Frontal cortex (tissue), 4 donors: ENCODE data around the gene TRIOBP. TPM values are rescaled to one million over a fixed set of nuclear protein-coding genes. Genes with fewer than 3 reads are reported as not detected.
"Not testable (repeated sequence)": the region's sequence is repeated elsewhere in the genome, so short reads cannot be mapped to it uniquely, and the experiment has no call there.

Experiments used
- DNase-seq, 2 donors: peaks; one replicate each; pipeline ENCODE4 v3.0.0; 2012; ENCODE audit warnings: low spot score in 2 of 2
- FAIRE-seq: peaks from 2 replicates; lab custom pipeline; 2012; peaks lifted over from hg19 to GRCh38; lab: Jason Lieb, UNC
- total RNA-seq: library from RNA; depleted of rRNA; stranded (reverse); fragments of >200 nt; gene quantifications from one replicate; pipeline ENCODE4 v1.2.3, GENCODE V29; 2014
- donor health status: control.
- donor health status: control.
- donor health status: control.

The TRIOBP gene
- total RNA-seq, 1 donor from 2014 or later, result 10.6 TPM

DNA sequence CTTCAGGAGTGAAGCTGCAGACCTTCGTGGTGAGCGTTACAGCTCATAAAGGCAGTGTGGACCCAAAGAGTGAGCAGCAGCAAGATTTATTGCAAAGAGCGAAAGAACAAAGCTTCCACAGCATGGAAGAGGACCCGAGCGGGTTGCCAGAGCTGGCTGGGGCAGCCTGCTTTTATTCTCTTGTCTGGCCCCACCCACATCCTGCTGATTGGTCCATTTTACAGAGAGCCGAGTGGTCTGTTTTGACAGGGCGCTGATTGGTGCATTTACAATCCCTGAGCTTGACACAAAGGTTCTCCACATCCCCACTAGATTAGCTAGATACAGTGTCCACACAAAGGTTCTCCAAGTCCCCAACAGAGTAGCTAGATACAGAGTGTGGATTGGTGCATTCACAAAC is 20.4 kb downstream of the TRIOBP start:
- not testable (repeated sequence) for DNase-seq, FAIRE-seq

DNA sequence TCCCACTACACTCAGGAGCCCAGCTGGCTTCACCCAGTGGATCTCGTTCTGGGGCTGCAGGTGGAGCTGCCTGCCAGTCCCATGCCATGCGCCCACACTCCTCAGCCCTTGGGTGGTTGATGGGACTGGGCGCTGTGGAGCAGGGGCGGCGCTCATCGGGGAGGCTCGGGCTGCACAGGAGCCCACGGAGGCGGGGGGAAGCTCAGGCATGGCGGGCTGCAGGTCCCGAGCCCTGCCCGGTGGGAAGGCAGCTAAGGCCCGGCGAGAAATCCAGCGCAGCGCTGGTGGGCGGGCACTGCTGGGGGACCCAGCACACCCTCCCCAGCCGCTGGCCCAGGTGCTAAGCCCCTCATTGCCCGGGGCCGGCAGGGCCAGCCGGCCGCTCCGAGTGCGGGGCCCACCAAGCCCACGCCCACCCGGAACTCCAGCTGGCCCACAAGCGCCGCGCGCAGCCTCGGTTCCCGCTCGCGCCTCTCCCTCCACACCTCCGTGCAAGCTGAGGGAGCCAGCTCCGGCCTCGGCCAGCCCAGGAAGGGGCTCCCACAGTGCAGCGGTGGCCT is 21.0 kb downstream of the TRIOBP start:
- not testable (repeated sequence) for DNase-seq, FAIRE-seq

DNA sequence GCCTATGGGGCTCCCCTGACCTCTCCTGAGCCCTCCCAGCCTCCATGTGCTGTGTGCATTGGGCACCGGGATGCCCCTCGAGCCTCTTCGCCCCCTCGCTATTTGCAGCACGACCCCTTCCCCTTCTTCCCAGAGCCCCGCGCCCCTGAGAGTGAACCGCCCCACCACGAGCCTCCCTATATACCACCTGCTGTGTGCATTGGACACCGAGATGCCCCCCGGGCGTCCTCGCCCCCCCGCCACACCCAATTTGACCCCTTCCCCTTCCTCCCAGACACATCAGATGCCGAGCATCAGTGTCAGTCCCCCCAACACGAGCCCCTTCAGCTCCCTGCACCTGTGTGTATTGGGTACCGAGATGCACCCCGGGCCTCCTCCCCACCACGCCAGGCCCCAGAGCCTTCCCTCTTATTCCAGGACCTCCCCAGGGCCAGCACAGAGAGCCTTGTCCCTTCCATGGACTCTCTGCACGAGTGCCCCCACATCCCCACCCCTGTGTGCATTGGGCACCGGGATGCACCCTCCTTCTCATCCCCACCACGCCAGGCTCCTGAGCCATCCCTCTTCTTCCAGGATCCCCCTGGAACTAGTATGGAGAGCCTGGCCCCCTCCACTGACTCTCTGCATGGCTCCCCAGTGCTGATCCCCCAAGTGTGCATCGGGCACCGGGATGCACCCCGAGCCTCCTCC is 28.8 kb downstream of the TRIOBP start:
- FAIRE-seq (no peak), DNase-seq (no peak)

DNA sequence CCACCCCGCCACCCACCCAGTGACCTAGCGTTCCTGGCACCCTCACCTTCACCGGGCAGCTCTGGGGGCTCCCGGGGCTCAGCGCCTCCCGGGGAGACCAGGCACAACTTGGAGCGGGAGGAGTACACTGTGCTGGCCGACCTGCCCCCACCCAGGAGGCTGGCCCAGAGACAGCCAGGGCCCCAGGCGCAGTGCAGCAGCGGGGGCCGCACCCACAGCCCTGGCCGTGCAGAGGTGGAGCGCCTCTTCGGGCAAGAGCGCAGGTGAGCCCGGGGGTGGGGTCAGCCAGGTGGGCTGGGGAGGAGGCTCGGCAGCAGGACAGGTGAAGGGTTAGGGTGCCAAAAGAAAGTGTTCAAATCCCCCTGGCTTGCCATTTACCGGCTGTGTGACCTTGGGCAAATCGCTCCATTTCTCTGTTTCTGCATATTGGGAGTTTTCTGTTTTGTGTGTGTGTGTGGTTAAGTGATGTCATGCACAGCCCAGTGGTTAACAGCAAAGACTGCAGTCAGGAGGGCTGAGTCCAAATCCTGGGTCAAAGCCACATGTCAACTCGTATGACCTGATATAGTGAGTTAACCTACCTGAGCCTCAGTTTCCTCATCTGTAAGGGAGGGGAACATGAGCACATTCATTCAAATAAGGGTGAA is 29.5 kb downstream of the TRIOBP start:
- DNase-seq, result no peak
- no peak for FAIRE-seq

DNA sequence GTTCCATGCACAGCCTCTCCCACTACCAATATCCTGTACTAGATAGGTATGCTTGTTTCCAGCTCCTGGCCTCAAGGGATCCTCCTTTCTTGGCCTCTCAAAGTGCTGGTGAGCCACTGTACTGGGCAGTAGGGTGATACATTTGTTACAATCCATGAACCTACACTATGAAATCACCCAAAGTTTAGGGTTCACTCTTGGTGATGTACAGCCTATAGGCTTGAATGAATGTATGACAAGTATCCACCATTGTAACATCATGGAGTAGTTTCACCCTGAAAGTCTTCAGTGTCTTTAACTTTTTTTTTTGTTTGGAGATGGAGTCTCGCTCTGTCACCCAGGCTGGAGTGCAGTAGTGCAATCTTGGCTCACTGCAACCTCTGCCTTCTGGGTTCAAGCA is 31.8 kb downstream of the TRIOBP start:
- FAIRE-seq (no peak), DNase-seq (no peak)

DNA sequence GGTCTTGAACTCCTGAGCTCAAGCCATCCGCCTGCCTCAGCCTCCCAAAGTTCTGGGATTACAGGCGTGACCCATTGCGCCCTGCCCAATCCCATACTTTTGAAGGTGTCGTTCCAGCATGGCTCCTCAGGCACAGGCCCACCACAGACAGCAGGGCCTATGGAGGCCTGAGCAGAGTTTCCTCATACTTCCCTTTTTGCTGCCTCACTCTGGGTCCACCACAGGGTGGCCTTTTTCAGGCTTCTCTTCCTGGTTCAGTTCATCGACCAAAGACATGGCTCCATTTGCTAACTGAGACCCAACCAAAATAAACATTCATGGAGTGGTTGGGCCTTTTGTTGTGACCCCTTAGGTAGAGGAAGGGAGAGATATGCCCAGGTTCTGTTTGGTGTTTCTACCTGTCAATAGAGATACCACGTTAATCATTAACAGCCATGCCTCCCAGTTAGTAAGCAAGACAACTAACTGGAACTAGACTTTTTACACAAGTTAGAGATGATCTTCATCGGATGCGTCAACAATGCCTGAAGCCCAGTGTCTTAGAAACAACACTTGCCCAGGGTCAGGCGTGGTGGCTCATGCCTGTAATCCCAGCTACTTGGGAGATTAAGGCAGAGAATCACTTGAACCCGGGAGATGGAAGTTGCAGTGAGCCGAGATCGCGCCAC is 35.1 kb downstream of the TRIOBP start:
- no peak for DNase-seq
- no peak for FAIRE-seq

DNA sequence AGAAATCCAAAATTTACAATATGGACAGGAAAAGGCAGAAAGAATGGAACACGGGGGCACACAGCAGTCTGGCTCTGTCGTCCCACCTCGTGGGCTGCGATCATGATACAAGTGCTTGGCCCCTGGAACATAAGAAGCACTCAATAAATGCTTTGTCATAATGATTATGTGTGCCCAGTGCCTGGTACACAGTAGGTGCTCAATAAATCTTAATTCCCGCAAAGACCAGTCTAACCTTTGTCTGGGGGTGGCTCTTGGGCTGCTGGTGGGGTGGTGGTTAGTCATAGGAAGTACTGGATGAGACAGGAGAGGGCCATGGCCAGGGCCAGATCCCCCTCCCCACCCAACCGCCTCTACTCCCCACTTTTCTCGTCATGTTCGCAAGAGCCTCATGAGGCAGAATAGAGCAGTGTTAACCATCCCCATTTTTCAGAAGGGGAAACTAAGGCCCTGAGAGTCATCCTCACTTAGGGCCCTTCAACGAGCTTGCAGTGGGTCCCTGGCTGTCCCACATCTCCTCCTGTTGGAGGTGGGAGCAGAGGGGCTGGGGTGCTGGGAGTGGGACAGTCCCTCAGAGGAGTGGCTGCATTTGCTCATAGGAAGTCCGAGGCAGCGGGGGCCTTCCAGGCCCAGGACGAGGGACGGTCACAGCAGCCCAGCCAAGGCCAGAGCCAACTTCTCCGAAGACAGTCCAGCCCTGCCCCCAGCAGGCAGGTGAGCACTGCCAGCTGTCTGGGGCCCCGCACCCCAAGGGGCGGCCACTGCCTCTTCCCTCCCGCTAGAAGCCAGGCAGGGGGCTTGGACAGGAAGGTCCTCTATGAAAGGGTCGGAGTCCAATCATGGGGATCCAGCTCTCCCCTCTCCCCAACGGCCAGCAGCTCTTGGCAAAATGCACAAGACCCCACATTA is 36.1 kb downstream of the TRIOBP start:
- DNase-seq, result no peak
- FAIRE-seq, result no peak

DNA sequence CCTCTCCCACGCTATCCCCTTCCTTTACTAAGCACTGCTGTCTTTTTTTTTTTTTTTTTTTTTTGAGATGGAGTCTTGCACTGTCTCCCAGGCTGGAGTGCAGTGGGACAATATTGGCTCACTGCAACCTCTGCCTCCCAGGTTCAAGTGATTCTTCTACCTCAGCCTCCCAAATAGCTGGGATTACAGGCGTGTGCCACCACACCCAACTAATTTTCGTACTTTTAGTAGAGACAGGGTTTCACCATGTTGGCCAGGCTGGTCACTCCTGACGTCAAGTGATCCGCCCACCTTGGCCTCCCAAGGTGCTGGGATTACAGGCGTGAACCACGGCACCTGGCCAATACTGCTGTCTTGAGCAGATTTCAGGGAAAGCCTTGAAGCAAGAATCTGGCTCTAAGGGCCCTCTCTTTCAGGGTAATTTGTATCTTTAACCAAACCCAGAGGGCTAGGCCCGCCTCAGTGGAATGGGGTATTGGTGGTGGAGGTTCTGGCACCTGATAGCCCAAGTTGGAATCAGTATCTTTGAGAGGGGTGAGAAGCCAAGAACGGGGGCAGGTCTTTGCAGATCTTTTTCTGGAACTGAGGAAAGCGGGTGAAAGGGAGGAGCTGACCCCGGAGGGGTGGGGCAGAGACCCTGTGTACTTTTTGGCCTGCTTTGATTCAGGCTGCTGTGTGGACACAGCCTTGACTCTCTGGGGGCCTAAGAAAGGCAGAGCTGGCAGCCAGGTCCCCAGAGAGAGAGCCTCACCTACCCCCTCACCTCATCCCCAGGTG is 37.0 kb downstream of the TRIOBP start:
- FAIRE-seq (no peak), DNase-seq (no peak)

DNA sequence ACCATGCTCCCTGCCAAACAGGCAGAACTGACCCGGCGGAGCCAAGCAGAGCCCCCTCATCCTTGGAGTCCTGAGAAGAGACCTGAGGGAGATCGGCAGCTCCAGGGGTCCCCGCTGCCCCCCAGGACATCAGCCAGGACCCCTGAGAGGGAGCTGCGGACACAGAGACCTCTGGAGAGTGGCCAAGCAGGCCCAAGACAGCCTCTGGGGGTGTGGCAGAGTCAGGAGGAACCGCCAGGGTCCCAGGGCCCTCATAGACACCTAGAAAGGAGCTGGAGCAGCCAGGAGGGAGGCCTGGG is 37.5 kb downstream of the TRIOBP start:
- FAIRE-seq (no peak), DNase-seq (no peak)

DNA sequence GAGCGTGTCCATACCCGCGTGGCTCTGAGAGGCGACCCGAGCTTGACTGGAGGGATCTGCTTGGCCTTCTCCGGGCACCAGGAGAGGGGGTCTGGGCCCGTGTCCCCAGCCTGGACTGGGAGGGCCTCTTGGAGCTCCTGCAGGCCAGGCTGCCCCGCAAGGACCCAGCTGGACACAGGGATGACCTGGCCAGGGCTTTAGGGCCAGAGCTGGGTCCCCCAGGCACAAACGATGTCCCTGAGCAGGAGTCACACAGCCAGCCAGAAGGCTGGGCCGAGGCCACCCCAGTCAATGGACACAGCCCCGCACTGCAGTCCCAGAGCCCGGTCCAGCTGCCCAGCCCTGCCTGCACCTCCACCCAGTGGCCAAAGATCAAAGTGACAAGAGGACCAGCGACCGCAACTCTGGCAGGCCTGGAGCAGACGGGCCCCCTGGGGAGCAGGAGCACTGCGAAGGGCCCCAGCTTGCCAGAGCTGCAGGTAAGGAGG is 38.2 kb downstream of the TRIOBP start:
- peak; percentile 41 to 67 for DNase-seq
- FAIRE-seq, result no peak

DNA sequence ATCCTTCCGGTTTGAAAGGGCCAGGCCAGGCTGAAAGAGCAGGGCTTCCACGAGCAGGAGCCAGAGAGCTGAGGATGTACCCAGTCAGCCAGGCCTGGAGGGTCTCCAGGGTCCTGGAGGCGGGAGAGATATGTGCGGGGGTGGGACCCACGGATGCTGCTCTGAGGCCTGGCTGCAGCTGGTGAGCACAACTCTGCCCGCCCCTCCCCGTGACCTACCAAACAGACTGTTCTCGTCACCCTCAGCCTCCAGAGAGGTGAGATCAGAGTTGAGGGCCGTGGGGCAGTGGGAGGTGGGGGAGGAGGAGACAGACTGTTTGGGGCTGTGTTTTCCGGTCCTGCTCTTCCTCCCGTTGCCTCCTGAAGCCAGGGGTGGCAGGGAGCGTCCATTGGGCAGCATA is 42.2 kb downstream of the TRIOBP start:
- FAIRE-seq, result no peak
- no peak for DNase-seq

DNA sequence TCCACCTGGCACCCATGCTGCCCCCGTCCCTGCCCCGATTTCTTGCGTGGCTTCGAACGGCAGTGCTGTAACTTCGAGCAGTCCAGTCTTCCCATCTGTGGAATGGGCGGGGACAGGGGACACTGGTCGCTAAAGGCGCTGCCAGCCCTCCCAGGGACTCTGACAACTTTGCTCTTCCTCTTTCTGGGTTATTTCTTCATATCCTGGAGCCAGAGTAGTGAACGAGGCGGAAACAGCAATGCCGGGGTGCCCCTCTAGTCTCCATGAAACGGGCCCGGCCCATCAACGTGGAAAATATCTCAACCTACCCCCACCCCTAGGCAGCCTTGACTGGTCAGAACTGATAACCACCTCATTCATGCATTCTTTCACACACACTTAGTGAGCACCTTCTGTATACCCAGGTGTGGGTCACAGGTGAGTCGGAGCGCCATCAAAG is 42.8 kb downstream of the TRIOBP start:
- FAIRE-seq (no peak), DNase-seq (no peak)

DNA sequence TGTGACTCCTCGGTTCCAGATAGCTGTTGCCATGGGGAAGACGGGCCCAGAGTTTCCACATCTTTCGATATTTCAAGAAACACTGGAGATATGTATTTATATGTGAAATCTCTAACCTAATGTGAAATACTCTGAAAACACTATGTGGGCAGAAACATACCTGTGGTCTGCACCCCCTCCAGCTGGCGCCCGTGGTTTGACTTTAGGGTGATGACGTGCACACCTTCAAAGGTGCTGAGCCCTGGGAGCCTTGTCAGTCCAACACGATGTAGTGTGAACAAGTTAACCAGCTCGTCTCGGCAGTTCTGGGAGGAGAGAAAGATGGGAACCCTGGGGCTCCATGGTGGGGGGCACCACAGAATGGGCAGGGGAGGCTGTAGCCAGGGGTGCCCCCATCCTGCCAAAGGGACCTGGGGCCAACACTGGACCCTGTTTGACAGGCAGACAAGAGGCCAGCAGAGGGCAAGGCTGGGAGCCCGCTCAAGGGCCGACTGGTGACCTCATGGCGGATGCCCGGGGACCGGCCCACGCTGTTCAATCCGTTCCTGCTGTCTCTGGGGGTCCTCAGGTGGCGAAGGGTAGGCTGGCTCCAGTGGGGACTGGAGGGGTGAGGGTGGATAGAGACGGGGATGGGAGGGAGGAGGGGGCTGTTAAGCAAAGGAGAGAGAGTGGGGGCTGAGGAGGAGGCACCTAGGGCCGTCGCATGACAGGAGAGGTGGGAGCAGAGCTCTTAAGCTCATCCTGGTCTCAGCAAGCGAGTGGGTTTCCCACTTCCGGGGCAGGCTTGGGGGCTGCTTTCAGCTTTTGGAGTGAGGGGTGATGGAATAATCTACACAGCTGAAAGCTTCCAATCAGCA is 43.8 kb downstream of the TRIOBP start:
- DNase-seq (no peak), FAIRE-seq (no peak)

DNA sequence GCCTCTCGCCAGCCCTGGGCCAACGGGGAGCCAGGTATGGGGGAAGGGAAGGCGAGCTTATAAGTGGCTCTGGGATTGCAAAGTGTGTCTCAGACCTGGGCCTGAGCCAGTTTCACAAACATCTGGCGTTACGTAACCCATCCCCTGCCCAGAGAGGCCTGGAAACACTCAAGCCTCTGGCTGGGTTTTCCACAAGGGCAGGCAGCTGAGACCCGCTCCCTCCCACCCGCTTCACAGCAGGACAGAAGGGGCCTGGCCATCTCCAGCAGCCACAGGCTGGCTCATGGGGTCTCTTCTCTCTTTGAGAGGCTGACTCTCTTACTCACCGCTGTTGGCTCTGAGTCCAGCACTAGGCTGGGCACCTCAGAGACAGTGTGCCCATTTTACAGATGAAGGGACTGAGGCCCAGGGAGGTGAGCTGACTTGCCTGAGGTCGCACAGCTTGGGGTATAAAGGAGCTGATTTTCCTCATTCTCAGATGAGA is 44.5 kb downstream of the TRIOBP start:
- FAIRE-seq (no peak), DNase-seq (peak; percentile 40 to 55)

DNA sequence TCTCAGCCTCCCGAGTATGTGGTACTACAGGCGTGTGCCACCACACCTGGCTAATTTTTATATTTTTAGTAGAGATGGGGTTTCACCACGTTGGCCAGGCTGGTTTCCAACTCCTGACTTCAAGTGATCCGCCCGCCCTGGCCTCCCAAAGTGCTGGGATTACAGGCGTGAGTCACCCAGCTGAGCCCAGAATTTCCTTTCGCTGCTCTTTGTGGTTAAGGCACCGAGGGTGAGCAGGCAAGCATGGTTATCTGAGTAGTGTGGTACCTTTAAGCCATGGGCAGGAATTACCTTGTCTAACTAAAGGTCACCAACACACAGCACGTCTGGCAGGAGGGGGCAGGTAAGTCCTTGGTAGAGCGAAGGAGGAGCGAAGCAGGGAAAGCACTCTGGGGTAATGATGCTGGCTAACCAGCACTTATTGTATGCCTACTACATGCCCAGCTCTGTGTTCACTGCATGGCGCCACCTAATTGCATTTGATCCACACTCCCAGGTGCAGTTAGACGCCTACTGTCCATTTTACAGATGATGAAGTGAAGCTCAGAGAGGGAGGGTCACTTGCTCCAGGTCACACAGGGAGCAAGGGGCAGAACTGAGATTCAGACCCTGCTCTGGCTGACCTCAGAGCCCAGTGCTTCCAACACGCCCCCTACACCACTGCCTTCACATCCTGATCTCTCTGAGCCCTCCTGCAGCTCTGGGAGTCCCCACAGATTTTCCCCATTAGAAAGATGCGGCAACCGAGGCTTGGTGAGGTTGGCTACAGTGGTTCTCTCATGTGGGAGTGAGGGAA is 45.7 kb downstream of the TRIOBP start:
- no peak for DNase-seq
- no peak for FAIRE-seq

DNA sequence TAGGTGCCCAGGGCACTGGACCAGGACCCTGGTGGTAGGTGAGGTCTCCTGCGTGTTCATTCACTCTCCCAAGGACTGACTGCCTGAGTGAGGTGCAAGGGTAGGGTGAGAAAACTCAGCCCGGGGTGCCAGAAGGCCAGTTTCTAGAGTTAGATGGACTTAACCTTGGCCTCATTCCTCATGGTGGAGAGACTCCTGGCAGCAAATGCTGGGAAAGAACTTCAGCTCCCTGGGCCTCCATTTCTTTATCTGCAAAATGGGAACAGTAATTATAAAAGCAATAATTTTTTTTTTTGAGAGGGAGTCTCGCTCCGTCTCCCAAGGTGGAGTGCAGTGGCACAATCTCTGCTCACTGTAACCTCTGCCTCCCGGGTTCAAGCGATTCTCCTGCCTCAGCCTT is 47.7 kb downstream of the TRIOBP start:
- no peak for FAIRE-seq
- no peak for DNase-seq
